Mesenteric fat pad (tissue), 1 donor: Measurements from ENCODE around the gene CDK5RAP3. TPM values are rescaled to one million over a fixed set of nuclear protein-coding genes. Genes with fewer than 3 reads are reported as not detected.
A peak's percentile ranks its signal among the peaks of the same experiment; 100 is the strongest.
"Not testable (repeated sequence)": the region's sequence is repeated elsewhere in the genome, so short reads cannot be mapped to it uniquely, and the experiment has no call there.

Experiments
- DNase-seq: peaks from one replicate; pipeline ENCODE4 v3.0.0-alpha.2; 2020; ENCODE audit warnings: low spot score
- long read RNA-seq: library from polyadenylated mRNA; unstranded; transcript quantifications from one replicate; pipeline ENCODE4 v2.0.0, GENCODE V29; 2020
- total RNA-seq: library from RNA; stranded (reverse); fragmentation: NEBNext Ultra II Directional; extraction: Animal tissue kit (Norgen Biotek cat#: 25700); gene quantifications from one replicate; pipeline ENCODE4 v1.2.1, GENCODE V29; 2021
- donor health status: DM: yes; HTN: yes; CAD: no.

Gene CDK5RAP3, protein sequence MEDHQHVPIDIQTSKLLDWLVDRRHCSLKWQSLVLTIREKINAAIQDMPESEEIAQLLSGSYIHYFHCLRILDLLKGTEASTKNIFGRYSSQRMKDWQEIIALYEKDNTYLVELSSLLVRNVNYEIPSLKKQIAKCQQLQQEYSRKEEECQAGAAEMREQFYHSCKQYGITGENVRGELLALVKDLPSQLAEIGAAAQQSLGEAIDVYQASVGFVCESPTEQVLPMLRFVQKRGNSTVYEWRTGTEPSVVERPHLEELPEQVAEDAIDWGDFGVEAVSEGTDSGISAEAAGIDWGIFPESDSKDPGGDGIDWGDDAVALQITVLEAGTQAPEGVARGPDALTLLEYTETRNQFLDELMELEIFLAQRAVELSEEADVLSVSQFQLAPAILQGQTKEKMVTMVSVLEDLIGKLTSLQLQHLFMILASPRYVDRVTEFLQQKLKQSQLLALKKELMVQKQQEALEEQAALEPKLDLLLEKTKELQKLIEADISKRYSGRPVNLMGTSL
- total RNA-seq: 105 TPM
- long read RNA-seq, transcript CDK5RAP3-201 (14 exons, 1,866 nt): major isoform, 149 of 225 reads
- long read RNA-seq, transcript CDK5RAP3-231 (12 exons, 2,759 nt): minor isoform, 10 of 225 reads
- long read RNA-seq, partial matches to known transcripts: 45 of 225 reads
- long read RNA-seq, other reads (novel, unspliced or antisense): 19 of 225 reads

DNA sequence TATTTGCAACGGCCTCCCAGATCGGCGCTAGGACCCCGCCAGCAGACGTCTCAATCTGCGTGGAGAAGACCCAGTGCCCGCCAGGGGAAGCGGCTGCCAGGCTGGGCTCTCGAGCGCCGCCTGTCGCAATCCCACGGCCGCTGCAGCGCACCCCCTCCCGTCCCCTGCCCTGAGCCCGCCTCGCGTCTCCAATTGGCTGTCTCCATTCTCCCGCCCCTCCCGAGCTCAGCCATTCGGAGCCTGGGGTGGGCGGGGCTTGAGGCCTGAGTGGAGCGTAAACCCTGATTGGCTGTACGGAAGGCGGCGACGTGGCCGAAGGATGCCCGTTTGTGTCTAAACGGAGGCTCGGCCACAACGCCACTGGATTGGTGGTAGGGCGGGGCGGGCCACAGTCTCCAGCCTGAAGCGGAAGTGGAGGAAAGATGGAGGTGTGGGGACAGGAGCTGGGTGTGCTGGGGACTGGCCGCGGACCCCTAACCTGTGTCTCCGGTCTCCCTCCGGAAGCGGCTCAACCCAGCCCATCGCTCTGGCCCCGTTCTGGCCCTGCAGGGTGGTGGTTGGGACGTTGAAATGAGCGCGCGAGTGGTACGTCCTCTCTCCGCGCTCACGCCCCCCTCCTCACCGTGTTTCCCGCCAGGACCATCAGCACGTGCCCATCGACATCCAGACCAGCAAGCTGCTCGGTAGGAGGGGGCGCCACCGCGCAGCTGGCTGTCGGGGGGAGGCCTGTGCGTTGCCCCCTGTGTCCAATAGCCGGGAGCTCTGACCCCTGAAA lies at the start of gene CDK5RAP3:
CDK5RAP3 (plus strand) TSS at position 389 of the 775 bp plus-strand sequence; CDS start at position 423, 34 bp downstream.
- DNase-seq: peak; percentile 100

DNA sequence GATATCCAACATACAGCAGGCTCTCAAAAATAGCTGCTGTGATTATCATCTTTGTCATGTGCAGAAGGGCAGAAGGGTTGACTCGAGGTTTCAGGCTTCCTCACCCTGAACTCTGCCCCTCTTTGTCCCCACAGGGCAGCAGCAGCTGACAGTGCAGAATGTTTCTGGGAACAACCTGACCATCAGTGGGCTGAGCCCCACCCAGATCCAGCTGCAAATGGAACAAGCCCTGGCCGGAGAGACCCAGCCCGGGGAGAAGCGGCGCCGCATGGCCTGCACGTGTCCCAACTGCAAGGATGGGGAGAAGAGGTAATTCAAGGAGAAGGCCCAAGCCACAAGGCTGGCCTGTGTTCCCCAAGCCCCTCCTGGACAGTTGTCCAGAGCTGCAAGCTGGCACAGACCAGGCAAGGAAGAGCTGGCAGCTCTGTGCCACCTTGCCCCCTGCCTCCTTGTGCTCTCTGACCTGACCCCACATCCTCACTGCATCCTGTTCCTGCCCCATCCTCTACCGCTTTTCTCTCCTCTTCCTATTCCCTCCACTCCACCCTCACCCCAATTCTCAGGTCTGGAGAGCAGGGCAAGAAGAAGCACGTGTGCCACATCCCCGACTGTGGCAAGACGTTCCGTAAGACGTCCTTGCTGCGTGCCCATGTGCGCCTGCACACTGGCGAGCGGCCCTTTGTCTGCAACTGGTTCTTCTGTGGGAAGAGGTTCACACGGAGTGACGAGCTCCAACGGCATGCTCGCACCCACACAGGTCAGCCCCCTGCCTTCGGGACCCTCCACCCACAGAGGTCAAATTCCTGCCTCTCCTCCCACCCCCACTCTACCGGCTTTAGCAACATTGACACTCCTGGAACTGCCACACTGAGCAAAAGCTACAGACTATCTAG lies 45.9 kb upstream of the CDK5RAP3 start:
- DNase-seq: no peak

DNA sequence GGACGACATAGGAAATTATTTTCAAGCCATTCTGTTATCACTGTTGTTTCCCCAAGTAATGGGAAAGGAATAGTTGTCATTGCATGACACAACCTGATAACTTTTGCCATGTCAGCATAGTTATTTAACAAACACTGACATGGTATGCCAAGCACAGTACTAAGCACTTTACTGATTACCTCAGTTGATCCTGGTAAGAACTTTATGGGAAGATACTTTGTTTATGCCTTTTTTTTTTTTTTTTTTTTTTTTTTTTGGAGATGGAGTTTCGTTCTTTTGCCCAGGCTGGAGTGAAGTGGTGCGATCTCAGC lies 45.3 kb upstream of the CDK5RAP3 start:
- no peak for DNase-seq

GRCh38 chr17:47927821-47928400 lies 43.0 kb upstream of the CDK5RAP3 start:
- DNase-seq: no peak

- no peak for DNase-seq
Observed at GRCh38 chr17:47928415-47928814, 42.5 kb upstream of the CDK5RAP3 start.

DNA sequence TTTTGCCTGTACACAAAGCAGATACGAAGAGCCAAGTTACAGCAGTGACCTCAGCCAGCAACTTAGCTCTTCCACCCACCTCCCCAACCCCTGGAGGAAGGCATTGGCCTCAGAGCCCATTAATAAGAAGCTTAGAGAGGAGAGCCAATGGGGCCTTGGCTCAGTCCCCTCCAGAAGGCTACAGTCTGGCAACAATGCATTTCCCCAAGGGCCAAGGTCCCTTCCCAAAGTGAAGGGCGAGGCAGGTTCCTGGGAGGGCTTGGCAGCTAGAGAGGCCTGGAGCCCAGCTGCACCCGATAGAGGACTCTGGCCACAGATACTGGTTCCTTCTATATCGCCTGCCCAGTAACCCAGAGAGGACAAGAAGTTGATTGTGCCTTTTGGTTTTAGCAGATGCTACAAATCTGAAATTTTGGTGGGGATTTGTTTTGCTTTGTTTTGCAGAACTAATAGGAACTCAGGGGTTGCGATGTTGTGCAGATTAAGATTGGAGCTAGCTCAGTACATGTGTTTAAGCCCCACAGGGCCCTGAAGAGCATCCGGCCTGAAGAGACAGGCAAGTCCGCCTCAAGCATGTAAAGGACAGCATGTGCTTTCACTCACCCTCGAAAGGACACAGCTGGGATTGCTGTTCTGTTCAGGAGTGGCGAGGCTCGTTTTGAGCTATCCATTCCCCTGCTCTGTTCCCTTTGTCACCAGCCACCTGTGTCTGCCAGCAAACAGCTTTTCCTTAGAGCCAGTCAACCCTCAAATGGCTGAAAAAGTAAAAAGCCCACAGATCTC lies 41.5 kb upstream of the CDK5RAP3 start:
- no peak for DNase-seq

GRCh38 chr17:47931848-47932247 lies 39.1 kb upstream of the CDK5RAP3 start:
- no peak for DNase-seq

DNA sequence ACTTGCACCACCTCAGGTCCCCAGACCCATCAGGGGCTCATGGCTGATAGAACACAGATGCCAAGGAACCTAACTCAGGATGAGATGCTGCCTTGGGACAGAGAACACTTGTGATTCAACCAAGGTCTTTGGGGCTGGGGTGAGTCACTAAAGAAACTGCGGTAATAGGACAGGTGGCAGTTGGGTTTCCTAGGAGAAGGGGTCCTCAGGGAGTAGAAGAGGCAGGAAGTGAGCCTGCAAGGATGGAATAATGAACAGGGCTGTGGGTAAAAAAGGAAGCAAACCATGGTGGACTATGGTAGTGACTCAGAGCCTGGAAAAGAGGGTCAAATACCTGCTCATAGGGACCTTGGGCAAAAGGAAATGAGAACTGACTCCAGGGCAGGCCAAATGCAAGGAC lies 36.1 kb upstream of the CDK5RAP3 start:
- DNase-seq: no peak

DNA sequence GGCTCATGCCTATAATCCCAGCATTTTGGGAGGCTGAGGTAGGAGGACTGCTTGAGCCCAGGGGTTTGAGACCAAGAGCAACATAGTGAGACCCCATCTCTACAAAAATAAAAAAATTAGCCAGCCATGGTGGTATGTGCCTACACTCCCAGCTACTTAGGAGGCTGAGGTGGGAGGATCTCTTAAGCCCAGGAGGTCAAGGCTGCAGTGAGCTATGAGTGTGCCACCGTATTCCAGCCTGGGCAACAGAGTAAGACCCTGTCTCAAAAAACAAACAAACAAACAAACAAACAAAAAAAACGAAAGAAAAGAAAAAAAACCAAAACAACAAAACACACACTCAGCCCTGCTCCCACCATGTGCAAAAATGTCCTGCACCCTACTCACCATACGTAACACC lies 35.4 kb upstream of the CDK5RAP3 start:
- DNase-seq: not testable (repeated sequence)

GRCh38 chr17:47935961-47936360 lies 35.0 kb upstream of the CDK5RAP3 start:
- no peak for DNase-seq

DNA sequence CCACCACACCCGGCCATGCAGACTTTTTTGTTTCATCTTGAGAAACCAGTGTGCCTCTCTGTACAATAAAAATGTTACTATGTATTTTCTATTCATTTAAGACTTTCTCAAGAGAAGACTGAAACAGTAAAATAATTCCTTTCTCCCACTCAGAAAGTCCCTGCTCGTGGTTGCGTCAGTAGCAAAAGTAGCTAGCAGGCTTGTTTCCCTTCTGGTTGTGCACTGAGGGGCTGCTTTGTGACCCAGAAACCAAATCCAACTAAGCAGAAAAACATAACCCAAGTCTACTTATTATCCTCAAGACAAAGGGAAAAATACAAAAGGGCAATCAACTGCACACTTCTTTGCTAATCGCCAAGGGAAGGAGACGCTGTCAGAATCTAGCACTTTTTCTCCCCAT lies 33.0 kb upstream of the CDK5RAP3 start:
- no peak for DNase-seq

GRCh38 chr17:47941246-47942095 lies 29.4 kb upstream of the CDK5RAP3 start, which contains the start of gene PNPO:
Gene PNPO (plus strand): TSS chr17:47941571. CDS start chr17:47941676, 105 bp downstream.
- DNase-seq: peak; percentile 96

DNA sequence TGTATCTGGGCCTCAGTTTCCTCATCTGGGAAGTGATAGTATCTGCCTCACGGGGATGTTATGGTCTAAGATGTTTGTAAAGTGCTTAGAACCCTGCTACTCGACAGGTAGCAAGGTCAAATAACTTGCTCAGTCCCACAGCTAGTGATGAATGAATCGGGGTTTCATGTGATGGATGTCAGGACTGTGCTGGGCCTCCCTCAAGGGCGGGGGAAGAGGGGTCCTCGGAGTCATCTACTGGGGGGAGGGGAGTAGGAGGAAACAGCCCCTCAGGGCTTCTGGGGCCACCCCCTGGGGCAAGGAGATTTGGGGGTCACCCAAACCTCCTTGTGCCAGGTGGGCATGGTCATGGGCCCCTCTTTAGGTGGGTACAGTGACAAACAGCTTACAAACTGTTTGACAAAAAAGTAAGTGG lies 28.8 kb upstream of the CDK5RAP3 start:
- no peak for DNase-seq

DNA sequence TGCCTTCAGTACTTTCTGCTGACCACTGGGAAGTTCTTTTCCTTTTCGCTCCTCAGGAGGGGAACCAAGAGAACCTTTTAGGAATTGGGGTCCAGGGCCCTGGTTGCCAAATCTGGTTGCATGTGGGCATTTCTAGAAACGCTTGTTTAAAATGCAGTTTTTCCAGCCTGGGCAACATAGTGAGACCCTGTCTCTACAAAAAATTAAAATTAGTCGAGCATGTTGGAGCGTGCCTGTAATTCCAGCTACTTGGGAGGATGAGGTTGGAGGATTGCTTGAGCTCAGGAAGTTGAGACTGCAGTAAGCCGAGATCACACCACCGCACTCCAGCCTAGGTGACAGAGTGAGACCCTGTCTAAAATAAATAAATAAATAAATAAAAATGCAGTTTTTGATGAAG lies 28.3 kb upstream of the CDK5RAP3 start:
- no peak for DNase-seq

DNA sequence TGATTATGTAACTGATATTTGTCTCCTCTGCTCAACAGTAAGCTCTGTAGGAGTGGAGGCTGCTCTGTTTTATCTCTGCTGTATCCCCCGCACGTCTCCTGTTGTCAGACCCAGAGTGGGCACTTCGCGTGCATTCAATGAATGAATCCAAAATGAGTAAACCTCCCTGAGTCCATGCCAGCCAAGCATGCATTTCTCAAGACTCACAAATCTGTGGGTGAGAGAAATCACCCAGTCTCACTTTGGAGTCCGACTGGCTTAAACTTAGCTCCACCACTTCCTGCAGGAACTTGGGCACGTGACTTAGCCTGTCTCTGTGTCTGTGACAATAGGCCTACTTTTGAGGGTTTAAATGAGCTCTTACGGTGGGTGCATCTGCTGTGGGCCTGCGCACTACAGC lies 25.8 kb upstream of the CDK5RAP3 start:
- no peak for DNase-seq

DNA sequence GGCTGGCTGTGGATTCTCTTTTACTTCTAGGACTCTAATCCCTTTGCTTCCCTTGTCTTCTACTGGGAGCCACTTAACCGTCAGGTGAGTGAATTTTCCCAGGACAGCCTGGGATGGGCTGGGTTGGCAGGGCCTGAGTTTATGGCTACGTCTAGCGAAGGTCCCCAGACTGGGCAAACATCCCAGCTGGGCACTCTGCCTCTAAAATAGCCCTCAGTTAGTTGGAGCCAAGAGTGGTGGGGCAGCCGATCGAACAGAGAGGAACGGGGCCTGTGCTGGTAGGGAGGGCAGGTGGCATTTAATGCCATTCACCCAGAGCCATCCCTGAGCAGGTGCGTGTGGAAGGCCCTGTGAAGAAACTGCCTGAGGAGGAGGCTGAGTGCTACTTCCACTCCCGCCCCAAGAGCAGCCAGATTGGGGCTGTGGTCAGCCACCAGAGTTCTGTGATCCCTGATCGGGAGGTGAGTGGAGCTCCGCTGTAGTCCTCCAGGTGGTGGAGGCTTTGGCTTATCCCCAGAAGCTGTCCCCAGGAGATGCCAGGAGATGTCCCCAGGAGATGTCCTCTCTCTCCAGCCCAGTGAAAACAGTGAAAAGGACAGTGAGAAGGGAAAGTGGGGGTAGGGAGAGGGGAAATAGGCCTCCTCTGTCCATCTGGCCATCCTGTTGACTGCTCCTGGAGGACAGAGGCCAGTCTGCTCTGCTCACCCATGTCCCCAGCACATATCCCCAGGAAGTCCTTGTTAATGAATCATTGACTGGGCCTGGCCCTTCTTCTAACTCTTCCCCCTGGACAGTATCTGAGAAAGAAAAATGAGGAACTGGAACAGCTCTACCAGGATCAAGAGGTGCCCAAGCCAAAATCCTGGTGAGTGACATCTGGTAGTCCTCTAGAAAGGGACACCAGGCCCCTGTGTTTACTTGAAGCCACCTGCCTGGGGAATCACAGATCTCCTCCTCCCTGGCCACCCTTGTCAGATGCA lies 25.1 kb upstream of the CDK5RAP3 start:
- no peak for DNase-seq

DNA sequence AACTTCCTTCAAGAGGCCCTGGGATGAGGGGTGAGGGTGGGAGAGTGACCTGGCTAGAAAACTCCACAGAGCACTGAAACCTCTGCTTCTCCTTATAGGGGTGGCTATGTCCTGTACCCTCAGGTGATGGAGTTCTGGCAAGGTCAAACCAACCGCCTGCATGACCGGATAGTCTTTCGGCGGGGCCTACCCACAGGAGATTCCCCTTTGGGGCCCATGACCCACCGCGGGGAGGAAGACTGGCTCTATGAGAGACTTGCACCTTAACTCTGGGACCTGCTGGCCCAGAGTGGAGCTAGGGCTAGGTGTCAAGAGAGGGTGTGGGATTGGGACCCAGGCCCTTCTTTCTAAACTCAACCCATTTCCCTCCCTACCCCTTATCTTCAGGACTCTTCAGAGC lies 24.4 kb upstream of the CDK5RAP3 start:
- DNase-seq: no peak
